Gastroesophageal sphincter (tissue), 4 donors: ENCODE results near the gene DCC. TPM values are rescaled to one million over a fixed set of nuclear protein-coding genes. Genes with fewer than 3 reads are reported as not detected.

Experiments
- ATAC-seq: fragments of 150-250 bp; one replicate; pipeline ENCODE4 v1.9.1; 2016; ENCODE audit warnings: mild to moderate bottlenecking, moderate library complexity
- H3K27ac ChIP-seq, 4 donors: fragments of 200-600 bp; sonication (generic) in 3 of 4; 1 replicate in 3 of 4; 2 replicates in 1 of 4; pipeline ENCODE4 v1.5.1; 2016 to 2019
- H3K27me3 ChIP-seq: fragments of 200-600 bp; sonication (generic); one replicate; pipeline ENCODE4 v1.5.1; 2019
- H3K36me3 ChIP-seq, 2 donors: fragments of 200-600 bp; sonication (generic); one replicate each; pipeline ENCODE4 v1.5.1; 2019; ENCODE audit warnings: control low read depth in 1 of 2
- H3K4me1 ChIP-seq, 3 donors: fragments of 200-600 bp; sonication (generic); 1 replicate in 2 of 3; 2 replicates in 1 of 3; pipeline ENCODE4 v1.5.1; 2016 to 2019; ENCODE audit warnings: control low read depth in 2 of 3
- H3K4me3 ChIP-seq, 2 donors: fragments of 200-600 bp; sonication (generic); one replicate each; pipeline ENCODE4 v1.5.1; 2019; ENCODE audit warnings: mild to moderate bottlenecking in 1 of 2, moderate library complexity in 1 of 2
- H3K9me3 ChIP-seq, 3 donors: fragments of 200-600 bp; sonication (generic); one replicate each; pipeline ENCODE4 v1.5.1; 2017 to 2019; ENCODE audit warnings: control low read depth in 2 of 3
- CTCF ChIP-seq, 4 experiments: fragments of 200-600 bp in 2 of 4; fragments of 450-650 bp in 2 of 4; sonication (generic) in 1 of 4; IDR thresholded peaks; one replicate each; pipeline ENCODE4 v1.5.1; 2017 to 2019; ENCODE audit warnings: antibody characterized with exemption in 4 of 4, mild to moderate bottlenecking in 2 of 4, moderate library complexity in 2 of 4
- EP300 ChIP-seq: sonication (generic); formaldehyde crosslinking; IDR thresholded peaks from one replicate; pipeline ENCODE4 v1.6.1; 2017; ENCODE audit warnings: antibody characterized with exemption, mild to moderate bottlenecking
- POLR2A ChIP-seq, 2 donors: fragments of 450-650 bp; IDR thresholded peaks; one replicate each; pipeline ENCODE4 v1.6.1; 2017; ENCODE audit warnings: antibody characterized with exemption in 2 of 2, mild to moderate bottlenecking in 2 of 2, moderate library complexity in 1 of 2
- POLR2AphosphoS5 ChIP-seq: sonication (generic); formaldehyde crosslinking; IDR thresholded peaks from one replicate; pipeline ENCODE4 v1.6.1; 2017; ENCODE audit warnings: antibody characterized with exemption
- WGBS, 2 donors: methylation state at CpG; one replicate each; pipeline ENCODE4 v1.1.5; 2018; ENCODE audit warnings: low coverage in 1 of 2; 5-methylcytosine and 5-hydroxymethylcytosine counted together
- total RNA-seq, 4 donors: library from RNA; depleted of rRNA; stranded (reverse); fragments of >200 nt; gene quantifications; one replicate each; pipeline ENCODE4 v1.1.0, GENCODE V29; 2016

Gene DCC
- total RNA-seq, 4 donors from 2014 or later, result 0.13 to 0.54 (median 0.47) TPM; not detected in 1

- no peak for ATAC-seq
- no peaks in the 10 kb centered on the region for H3K9me3 ChIP-seq
- H3K27ac ChIP-seq, result no peak overlapping the region
- H3K4me1 ChIP-seq, result no peaks in the 10 kb centered on the region
- TF ChIP-seq EP300, result no peak
- TF ChIP-seq POLR2AphosphoS5, result no peak
- no peak for TF ChIP-seq CTCF (IDR thresholded peaks at IDR 0.05)
- TF ChIP-seq POLR2A (IDR thresholded peaks at IDR 0.05), result no peak
- H3K4me3 ChIP-seq, result no peak overlapping the region
- H3K27me3 ChIP-seq, result no peaks in the 10 kb centered on the region
- WGBS, 2 donors, result 32 to 52% methylated on average over 4 of the region's 4 CpGs
- no peaks in the 10 kb centered on the region for H3K36me3 ChIP-seq
These were observed 476.1 kb downstream of the DCC start for GRCh38 chr18:52816121-52816520.

GRCh38 chr18:52822160-52822559 lies 482.2 kb downstream of the DCC start:
- Histone ChIP-seq H3K4me3 (no peak overlapping the region), H3K4me1 (no peaks in the 10 kb centered on the region), H3K36me3 (no peaks in the 10 kb centered on the region), H3K27ac (no peak overlapping the region), H3K9me3 (no peaks in the 10 kb centered on the region), H3K27me3 (no peaks in the 10 kb centered on the region)
- ATAC-seq, result no peak
- TF ChIP-seq POLR2AphosphoS5, result no peak
- no peak for TF ChIP-seq EP300
- no peak for TF ChIP-seq POLR2A (IDR thresholded peaks at IDR 0.05)
- no peak for TF ChIP-seq CTCF (IDR thresholded peaks at IDR 0.05)
- 86 to 100% methylated on average over 1 of the region's 1 CpG for WGBS, 2 donors

DNA sequence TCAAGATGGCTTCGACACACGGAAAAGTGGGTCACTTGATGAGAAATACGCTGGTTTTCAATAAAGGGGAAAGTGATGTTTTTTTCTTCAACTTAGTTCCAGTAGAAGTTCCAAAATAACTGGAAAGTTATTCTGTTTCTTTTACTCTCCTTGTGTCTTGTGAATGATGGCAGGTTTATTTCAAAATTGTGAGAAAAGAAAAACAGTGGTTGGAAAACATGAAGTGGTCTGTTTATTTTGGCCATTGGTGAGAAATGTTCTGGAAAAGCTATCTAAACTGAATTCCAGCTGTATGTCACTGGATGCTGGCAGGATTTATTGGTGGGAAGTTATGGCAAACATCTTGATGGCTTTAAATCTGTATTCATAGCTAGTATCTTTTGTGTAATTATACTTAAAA lies 484.1 kb downstream of the DCC start:
- TF ChIP-seq POLR2AphosphoS5 (no peak), EP300 (no peak), CTCF (IDR thresholded peaks at IDR 0.05) (no peak), POLR2A (IDR thresholded peaks at IDR 0.05) (no peak)
- no peaks in the 10 kb centered on the region for H3K4me1 ChIP-seq
- H3K4me3 ChIP-seq, result no peak overlapping the region
- H3K36me3 ChIP-seq, result no peaks in the 10 kb centered on the region
- ATAC-seq, result no peak
- no peak overlapping the region for H3K27ac ChIP-seq
- H3K9me3 ChIP-seq, result no peaks in the 10 kb centered on the region
- 22 to 52% methylated on average over 3 of the region's 3 CpGs for WGBS, 2 donors
- no peaks in the 10 kb centered on the region for H3K27me3 ChIP-seq

DNA sequence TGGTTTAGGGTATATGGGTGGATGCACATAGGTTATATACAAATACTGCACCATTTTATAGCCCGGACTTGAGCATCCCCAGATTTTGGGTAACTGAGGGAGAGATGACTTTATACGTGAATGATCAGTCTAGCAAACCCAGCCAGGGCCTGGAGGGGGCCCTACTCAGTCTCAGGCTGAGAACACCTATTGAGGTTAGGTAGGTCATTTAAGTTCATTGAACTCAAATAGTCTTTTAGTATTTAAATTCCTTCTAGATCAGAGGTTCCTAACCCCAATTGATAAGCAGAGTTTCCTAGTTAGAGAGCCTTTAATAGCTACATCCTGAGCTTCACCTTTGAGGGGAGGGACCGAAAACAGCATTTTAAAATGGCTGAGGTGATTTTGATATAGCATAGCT lies 487.0 kb downstream of the DCC start:
- ATAC-seq, result no peak
- Histone ChIP-seq H3K4me3 (no peak overlapping the region), H3K9me3 (no peaks in the 10 kb centered on the region), H3K27me3 (no peaks in the 10 kb centered on the region), H3K27ac (no peak overlapping the region), H3K36me3 (no peaks in the 10 kb centered on the region), H3K4me1 (no peaks in the 10 kb centered on the region)
- no peak for TF ChIP-seq POLR2A (IDR thresholded peaks at IDR 0.05)
- TF ChIP-seq CTCF (IDR thresholded peaks at IDR 0.05), result no peak
- TF ChIP-seq EP300, result no peak
- TF ChIP-seq POLR2AphosphoS5, result no peak
- WGBS, 2 donors, result 86 to 90% methylated on average over 3 of the region's 3 CpGs

GRCh38 chr18:52829320-52829719 lies 489.3 kb downstream of the DCC start:
- no peak overlapping the region for H3K27ac ChIP-seq
- H3K4me1 ChIP-seq, result no peaks in the 10 kb centered on the region
- no peaks in the 10 kb centered on the region for H3K27me3 ChIP-seq
- H3K4me3 ChIP-seq, result no peak overlapping the region
- H3K9me3 ChIP-seq, result no peaks in the 10 kb centered on the region
- TF ChIP-seq CTCF (IDR thresholded peaks at IDR 0.05) (no peak), POLR2AphosphoS5 (no peak), POLR2A (IDR thresholded peaks at IDR 0.05) (no peak), EP300 (no peak)
- no peaks in the 10 kb centered on the region for H3K36me3 ChIP-seq
- ATAC-seq, result no peak
